ENCODE results near the gene SLC7A11. TPM values are rescaled to one million over a fixed set of nuclear protein-coding genes. Genes with fewer than 3 reads are reported as not detected.

SLC7A11 gene
- total RNA-seq, 1 experiment from 2014 or later, result 14.0 TPM

- POLR2A ChIA-PET (ENCODE audit: unreplicated experiment), result no interaction called here
- Histone ChIP-seq H4K20me1 (ENCODE audit: low read length) (no peaks in the 10 kb centered on the region), H2AFZ (ENCODE audit: low read length) (no peak overlapping the region), H3K9ac (ENCODE audit: low read length) (no peak overlapping the region), H3K79me2 (ENCODE audit: low read length) (no peaks in the 10 kb centered on the region), H3K27me3 (ENCODE audit: low read length) (no peaks in the 10 kb centered on the region), H3F3A (ENCODE audit: low read length, unreplicated experiment) (no peaks in the 10 kb centered on the region), H3K9me2 (replicated peaks; ENCODE audit: low read length) (no peaks in the 10 kb centered on the region), H3K9me3 (ENCODE audit: low read length) (no peaks in the 10 kb centered on the region), H3K27ac (ENCODE audit: low read length) (no peak overlapping the region), H3K4me3 (ENCODE audit: low read length) (no peak overlapping the region), H3K4me1 (ENCODE audit: insufficient read depth, low read length) (peaks cover 10% of the 10 kb centered on the region), H3K4me2 (ENCODE audit: low read length) (no peak overlapping the region), H3K36me3 (ENCODE audit: low read depth, low read length) (peaks cover 9% of the 10 kb centered on the region; the same call in 1 of the 2 replicates)
- no TSS peak for BruUV-seq (replicated peaks)
- no peak for TF ChIP-seq CTCF (conservative IDR thresholded peaks at IDR 0.05; ENCODE audit: low read depth, low read length)
- ATAC-seq (no peak), DNase-seq (no peak)
- CTCF ChIA-PET, result no interaction called here
- intact Hi-C loops (cut with micrococcal nuclease), result no loop called here
These were observed 33.1 kb downstream of the SLC7A11 start for GRCh38 chr4:138209094-138209493.

DNA sequence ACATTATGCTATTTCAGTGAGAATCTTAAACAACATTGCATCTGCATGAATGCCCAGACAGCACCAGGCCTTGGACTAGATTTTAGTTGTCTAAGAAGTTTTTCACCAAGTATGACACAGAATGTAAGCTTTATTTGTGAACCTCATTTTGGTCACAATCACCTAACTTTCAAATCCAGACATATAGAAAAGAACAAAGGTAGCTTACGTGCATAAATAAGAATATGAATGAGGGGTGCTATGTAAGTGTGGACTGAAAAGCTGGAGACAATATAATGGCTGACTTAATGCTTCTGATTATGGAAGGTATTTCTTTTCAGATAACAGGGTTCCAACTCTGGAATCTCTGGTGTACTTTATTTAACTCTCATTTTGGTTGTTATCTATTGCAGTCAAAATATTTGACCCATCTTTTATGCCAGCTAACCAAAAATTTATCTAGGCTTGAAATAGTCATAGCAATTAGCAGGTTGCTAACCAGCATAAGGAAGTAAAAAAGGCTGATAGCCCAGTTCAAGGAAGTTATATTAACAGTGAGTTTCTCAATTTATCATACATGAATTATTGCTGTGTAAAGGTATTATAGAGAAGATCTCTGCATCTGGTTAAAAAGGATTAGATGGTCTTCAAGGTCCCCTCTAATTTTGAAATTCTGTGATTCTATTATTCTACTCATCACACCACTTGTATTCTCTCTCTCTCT is 36.5 kb downstream of the SLC7A11 start:
- H3K9me3 ChIP-seq (ENCODE audit: low read length), result no peaks in the 10 kb centered on the region
- no peak overlapping the region for H3K27ac ChIP-seq (ENCODE audit: low read length)
- no peak overlapping the region for H3K4me3 ChIP-seq (ENCODE audit: low read length)
- H3K36me3 ChIP-seq (ENCODE audit: low read depth, low read length), result no peaks in the 10 kb centered on the region
- TF ChIP-seq CTCF (conservative IDR thresholded peaks at IDR 0.05; ENCODE audit: low read depth, low read length) (no peak), EZH2 (IDR thresholded peaks at IDR 0.05; ENCODE audit: low read length, unreplicated experiment) (no peak), EZH2phosphoT487 (IDR thresholded peaks at IDR 0.05; ENCODE audit: borderline replicate concordance, low read length) (no peak)
- BruUV-seq (replicated peaks), result no TSS peak
- ATAC-seq, result no peak
- no peaks in the 10 kb centered on the region for H3K9me2 ChIP-seq (replicated peaks; ENCODE audit: low read length)
- no peaks in the 10 kb centered on the region for H4K20me1 ChIP-seq (ENCODE audit: low read length)
- H3K9ac ChIP-seq (ENCODE audit: low read length), result no peak overlapping the region
- no peak overlapping the region for H3K4me2 ChIP-seq (ENCODE audit: low read length)
- no peak for DNase-seq
- no peaks in the 10 kb centered on the region for H3K27me3 ChIP-seq (ENCODE audit: low read length)
- H3K4me1 ChIP-seq (ENCODE audit: insufficient read depth, low read length), result peaks cover 26% of the 10 kb centered on the region
- intact Hi-C loops (cut with micrococcal nuclease), result no loop called here
- ChIA-PET POLR2A (ENCODE audit: unreplicated experiment) (no interaction called here), CTCF (no interaction called here)
- no peaks in the 10 kb centered on the region for H3K79me2 ChIP-seq (ENCODE audit: low read length)
- no peak overlapping the region for H2AFZ ChIP-seq (ENCODE audit: low read length)
- H3F3A ChIP-seq (ENCODE audit: low read length, unreplicated experiment), result no peaks in the 10 kb centered on the region

GRCh38 chr4:138204507-138204906 is 37.6 kb downstream of the SLC7A11 start:
- no peaks in the 10 kb centered on the region for H3K9me3 ChIP-seq (ENCODE audit: low read length)
- H3K36me3 ChIP-seq (ENCODE audit: low read depth, low read length), result no peaks in the 10 kb centered on the region
- no peak overlapping the region for H3K4me2 ChIP-seq (ENCODE audit: low read length)
- peak overlapping the region; percentile 18 for H3K27ac ChIP-seq (ENCODE audit: low read length)
- no peaks in the 10 kb centered on the region for H3K79me2 ChIP-seq (ENCODE audit: low read length)
- H3F3A ChIP-seq (ENCODE audit: low read length, unreplicated experiment), result no peaks in the 10 kb centered on the region
- ChIA-PET CTCF (no interaction called here), POLR2A (ENCODE audit: unreplicated experiment) (no interaction called here)
- H4K20me1 ChIP-seq (ENCODE audit: low read length), result no peaks in the 10 kb centered on the region
- no TSS peak for BruUV-seq (replicated peaks)
- peaks cover 36% of the 10 kb centered on the region for H3K4me1 ChIP-seq (ENCODE audit: insufficient read depth, low read length)
- no peak overlapping the region for H3K9ac ChIP-seq (ENCODE audit: low read length)
- intact Hi-C loops (cut with micrococcal nuclease), result loop anchor here (5.0 kb wide), 1 partner anchor 33 kb away; no protein-coding TSS in a partner anchor
- no peak for TF ChIP-seq EZH2phosphoT487 (IDR thresholded peaks at IDR 0.05; ENCODE audit: borderline replicate concordance, low read length)
- TF ChIP-seq CTCF (conservative IDR thresholded peaks at IDR 0.05; ENCODE audit: low read depth, low read length), result no peak
- no peak for TF ChIP-seq EZH2 (IDR thresholded peaks at IDR 0.05; ENCODE audit: low read length, unreplicated experiment)
- H2AFZ ChIP-seq (ENCODE audit: low read length), result no peak overlapping the region
- no peaks in the 10 kb centered on the region for H3K27me3 ChIP-seq (ENCODE audit: low read length)
- H3K9me2 ChIP-seq (replicated peaks; ENCODE audit: low read length), result no peaks in the 10 kb centered on the region
- no peak overlapping the region for H3K4me3 ChIP-seq (ENCODE audit: low read length)
- DNase-seq (peak; percentile 42), ATAC-seq (no peak; the same call in 1 of the 2 replicates)

Data from PC-3 (cell line).